PC-9 (cell line): ENCODE data around the gene ARHGEF39.

ENCODE experiments used
- EZH2 ChIP-seq: fragments of 200-600 bp; sonication (generic); IDR thresholded peaks from 2 replicates; pipeline ENCODE4 v1.8.0; 2017; ENCODE audit warnings: antibody characterized with exemption, low read depth
- TF ChIP-seq, protein P1 (sequence below): fragments of 200-600 bp; sonication (generic); conservative IDR thresholded peaks from 2 replicates; pipeline ENCODE4 v1.6.1; 2017; ENCODE audit warnings: mixed run types, antibody characterized with exemption, mild to moderate bottlenecking, moderate library complexity

DNA sequence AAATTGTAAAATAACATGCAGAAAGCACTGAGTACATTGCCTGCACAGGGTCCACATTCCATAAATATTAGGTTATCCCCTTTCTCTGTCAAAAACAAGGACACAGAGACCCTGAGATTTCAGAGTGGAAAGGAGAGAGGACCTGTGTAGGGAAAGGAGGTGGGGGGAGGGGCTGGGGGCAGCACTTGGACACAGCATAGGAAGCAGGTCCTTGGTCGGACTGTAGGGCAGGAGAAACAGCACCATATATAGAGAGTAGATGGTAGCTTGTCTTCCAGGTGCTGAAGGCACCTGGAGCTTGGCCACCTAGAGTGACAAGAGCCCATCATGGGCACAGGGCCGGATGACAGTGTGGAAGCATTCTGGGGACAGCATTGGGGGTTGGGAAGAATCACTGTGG is 22.3 kb upstream of the ARHGEF39 start:
- TF ChIP-seq, protein P1, sequence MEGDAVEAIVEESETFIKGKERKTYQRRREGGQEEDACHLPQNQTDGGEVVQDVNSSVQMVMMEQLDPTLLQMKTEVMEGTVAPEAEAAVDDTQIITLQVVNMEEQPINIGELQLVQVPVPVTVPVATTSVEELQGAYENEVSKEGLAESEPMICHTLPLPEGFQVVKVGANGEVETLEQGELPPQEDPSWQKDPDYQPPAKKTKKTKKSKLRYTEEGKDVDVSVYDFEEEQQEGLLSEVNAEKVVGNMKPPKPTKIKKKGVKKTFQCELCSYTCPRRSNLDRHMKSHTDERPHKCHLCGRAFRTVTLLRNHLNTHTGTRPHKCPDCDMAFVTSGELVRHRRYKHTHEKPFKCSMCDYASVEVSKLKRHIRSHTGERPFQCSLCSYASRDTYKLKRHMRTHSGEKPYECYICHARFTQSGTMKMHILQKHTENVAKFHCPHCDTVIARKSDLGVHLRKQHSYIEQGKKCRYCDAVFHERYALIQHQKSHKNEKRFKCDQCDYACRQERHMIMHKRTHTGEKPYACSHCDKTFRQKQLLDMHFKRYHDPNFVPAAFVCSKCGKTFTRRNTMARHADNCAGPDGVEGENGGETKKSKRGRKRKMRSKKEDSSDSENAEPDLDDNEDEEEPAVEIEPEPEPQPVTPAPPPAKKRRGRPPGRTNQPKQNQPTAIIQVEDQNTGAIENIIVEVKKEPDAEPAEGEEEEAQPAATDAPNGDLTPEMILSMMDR, result no peak
- TF ChIP-seq EZH2, result no peak
